ENCODE data around the gene AFF3.

DNA sequence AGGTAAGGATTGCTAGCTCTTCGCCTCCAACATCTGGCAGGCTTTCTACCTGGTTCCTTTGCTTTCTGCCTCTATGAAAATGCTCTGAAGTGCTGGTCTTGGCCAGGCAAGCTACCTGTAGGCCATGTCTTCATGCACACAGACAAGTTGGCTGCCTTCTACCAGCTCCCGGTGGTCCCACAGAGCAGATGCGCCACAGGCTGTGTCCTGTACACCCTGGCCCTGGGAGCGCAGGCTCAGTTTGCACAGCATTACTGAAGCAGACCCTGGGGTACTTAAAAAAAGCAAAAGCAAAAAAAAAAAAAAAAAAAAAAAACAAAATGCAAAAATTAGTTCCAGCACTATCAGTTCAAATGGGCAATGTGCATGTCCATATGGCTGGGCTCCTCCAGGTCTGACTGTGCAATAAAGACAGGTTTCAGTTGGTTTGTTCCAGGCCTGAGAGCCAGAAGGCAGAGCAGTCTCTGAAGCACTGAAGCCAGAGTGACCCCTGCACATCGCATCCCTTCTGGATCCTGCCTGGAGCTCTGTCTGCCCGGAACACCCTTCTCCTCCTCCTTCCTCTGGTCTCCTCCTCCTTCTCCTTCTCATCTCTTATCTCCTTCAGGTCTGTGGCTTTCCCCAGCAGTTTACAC lies 364.6 kb downstream of the AFF3 start:
- TF ChIP-seq, protein P1, sequence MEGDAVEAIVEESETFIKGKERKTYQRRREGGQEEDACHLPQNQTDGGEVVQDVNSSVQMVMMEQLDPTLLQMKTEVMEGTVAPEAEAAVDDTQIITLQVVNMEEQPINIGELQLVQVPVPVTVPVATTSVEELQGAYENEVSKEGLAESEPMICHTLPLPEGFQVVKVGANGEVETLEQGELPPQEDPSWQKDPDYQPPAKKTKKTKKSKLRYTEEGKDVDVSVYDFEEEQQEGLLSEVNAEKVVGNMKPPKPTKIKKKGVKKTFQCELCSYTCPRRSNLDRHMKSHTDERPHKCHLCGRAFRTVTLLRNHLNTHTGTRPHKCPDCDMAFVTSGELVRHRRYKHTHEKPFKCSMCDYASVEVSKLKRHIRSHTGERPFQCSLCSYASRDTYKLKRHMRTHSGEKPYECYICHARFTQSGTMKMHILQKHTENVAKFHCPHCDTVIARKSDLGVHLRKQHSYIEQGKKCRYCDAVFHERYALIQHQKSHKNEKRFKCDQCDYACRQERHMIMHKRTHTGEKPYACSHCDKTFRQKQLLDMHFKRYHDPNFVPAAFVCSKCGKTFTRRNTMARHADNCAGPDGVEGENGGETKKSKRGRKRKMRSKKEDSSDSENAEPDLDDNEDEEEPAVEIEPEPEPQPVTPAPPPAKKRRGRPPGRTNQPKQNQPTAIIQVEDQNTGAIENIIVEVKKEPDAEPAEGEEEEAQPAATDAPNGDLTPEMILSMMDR (IDR thresholded peaks at IDR 0.05) = no peak
- TF ChIP-seq POLR2A (IDR thresholded peaks at IDR 0.05) = no peak
